ENCODE measurements around the gene PDZK1IP1.

DNA sequence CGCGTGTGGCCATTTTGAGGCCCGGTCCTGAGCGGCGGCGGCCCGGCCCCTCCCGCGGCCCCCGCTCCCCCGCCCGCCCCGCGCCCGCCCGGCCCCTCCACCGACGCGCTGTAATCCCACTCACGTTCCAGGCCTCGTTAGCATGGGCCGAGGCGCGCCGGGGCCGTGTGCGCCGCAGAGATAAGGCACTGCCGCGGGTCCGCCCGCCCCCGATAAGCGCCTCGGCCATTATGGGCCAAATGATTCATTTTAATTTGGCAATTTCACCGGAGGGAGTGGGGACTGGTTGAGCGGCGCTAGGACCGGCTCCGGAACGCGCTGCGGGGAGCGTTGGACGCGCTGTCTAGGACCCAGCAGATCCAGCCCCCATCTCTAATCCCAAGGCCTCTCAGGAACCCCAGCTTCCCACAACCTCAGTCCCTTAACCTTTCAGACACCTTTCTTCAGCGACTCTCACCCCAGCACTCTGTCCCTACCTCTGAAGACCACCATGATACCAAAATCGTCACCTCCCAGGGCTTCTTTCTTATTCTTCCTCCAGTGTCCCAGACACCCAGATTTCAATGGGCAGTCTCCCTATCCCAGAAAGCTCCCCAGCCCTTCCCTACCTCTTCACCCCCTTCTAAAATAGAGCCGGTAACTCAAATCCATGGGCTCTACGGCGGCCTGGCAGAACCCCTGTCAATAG is 42.5 kb upstream of the PDZK1IP1 start, which contains the start of gene TAL1:
- TF ChIP-seq, protein P1, sequence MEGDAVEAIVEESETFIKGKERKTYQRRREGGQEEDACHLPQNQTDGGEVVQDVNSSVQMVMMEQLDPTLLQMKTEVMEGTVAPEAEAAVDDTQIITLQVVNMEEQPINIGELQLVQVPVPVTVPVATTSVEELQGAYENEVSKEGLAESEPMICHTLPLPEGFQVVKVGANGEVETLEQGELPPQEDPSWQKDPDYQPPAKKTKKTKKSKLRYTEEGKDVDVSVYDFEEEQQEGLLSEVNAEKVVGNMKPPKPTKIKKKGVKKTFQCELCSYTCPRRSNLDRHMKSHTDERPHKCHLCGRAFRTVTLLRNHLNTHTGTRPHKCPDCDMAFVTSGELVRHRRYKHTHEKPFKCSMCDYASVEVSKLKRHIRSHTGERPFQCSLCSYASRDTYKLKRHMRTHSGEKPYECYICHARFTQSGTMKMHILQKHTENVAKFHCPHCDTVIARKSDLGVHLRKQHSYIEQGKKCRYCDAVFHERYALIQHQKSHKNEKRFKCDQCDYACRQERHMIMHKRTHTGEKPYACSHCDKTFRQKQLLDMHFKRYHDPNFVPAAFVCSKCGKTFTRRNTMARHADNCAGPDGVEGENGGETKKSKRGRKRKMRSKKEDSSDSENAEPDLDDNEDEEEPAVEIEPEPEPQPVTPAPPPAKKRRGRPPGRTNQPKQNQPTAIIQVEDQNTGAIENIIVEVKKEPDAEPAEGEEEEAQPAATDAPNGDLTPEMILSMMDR (IDR thresholded peaks at IDR 0.05; ENCODE audit: low read length): no peak
- TF ChIP-seq EZH2phosphoT487 (IDR thresholded peaks at IDR 0.05; ENCODE audit: low read length) (no peak), EZH2 (optimal IDR thresholded peaks at IDR 0.05; ENCODE audit: low read depth, low read length) (no peak)
